Measurements from ENCODE around the gene RDX. TPM values are rescaled to one million over a fixed set of nuclear protein-coding genes. Genes with fewer than 3 reads are reported as not detected.
"Not testable (repeated sequence)": the region's sequence is repeated elsewhere in the genome, so short reads cannot be mapped to it uniquely, and the experiment has no call there.

The RDX gene
- total RNA-seq, 2 experiments from 2014 or later, result 47.9 to 56.2 TPM

- Mint-ChIP-seq H3K4me3 (no peak overlapping the region), H3K4me1 (ENCODE audit: low read depth) (peaks cover 45% of the 10 kb centered on the region), H3K27ac (no peak overlapping the region), H3K27me3 (no peaks in the 10 kb centered on the region), H3K36me3 (peaks cover 12% of the 10 kb centered on the region), H3K9me3 (no peaks in the 10 kb centered on the region)
- DNase-seq, result no peak
- intact Hi-C loops (cut with micrococcal nuclease), result no loop called here
- ChIA-PET POLR2A (interaction anchor here (0.6 to 0.7 kb wide), 2 partner anchors 9 to 44 kb away, joined by 3 to 4 read pairs; no protein-coding TSS in a partner anchor), CTCF (no interaction called here)
Observed at GRCh38 chr11:110290591-110291334, 5.7 kb downstream of the RDX start.

DNA sequence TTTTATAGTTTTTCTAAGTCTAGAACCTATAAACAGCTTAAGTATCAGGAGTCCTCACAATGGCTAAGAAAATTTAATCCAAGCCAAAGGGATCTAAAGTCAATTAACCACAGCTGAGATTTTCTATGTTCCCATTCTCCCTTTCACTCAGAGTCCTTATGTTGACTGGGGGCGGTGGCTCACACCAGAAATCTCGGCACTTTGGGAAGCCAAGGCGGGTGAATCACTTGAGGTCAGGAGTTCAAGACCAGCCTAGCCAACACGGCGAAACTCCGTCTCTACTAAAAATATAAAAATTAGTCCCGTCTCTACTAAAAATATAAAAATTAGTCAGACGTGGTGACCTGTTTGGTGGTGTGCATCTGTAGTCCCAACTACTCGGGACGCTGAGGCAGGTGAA, 6.9 kb downstream of the RDX start:
- POLR2A ChIA-PET, result interaction anchor here (0.6 kb wide), 1 partner anchor 74 kb away, joined by 3 read pairs; no protein-coding TSS in a partner anchor
- no peak overlapping the region for H3K27ac Mint-ChIP-seq
- intact Hi-C loops (cut with micrococcal nuclease), result no loop called here
- DNase-seq, result no peak
- no peaks in the 10 kb centered on the region for H3K27me3 Mint-ChIP-seq
- peaks cover 10% of the 10 kb centered on the region for H3K36me3 Mint-ChIP-seq
- CTCF ChIA-PET, result interaction anchor here (0.9 kb wide), 1 partner anchor 79 kb away, joined by 3 read pairs; no protein-coding TSS in a partner anchor
- H3K9me3 Mint-ChIP-seq, result no peaks in the 10 kb centered on the region
- H3K4me3 Mint-ChIP-seq, result no peak overlapping the region
- peaks cover 36% of the 10 kb centered on the region for H3K4me1 Mint-ChIP-seq (ENCODE audit: low read depth)

- Mint-ChIP-seq H3K4me3 (no peak overlapping the region), H3K9me3 (no peaks in the 10 kb centered on the region), H3K36me3 (peaks cover 7% of the 10 kb centered on the region), H3K27ac (no peak overlapping the region), H3K4me1 (ENCODE audit: low read depth) (peaks cover 24% of the 10 kb centered on the region), H3K27me3 (no peaks in the 10 kb centered on the region)
- ChIA-PET POLR2A (no interaction called here), CTCF (no interaction called here)
- DNase-seq, result no peak
- intact Hi-C loops (cut with micrococcal nuclease), result no loop called here
Observed at GRCh38 chr11:110287537-110287936, 8.9 kb downstream of the RDX start.

GRCh38 chr11:110286298-110287040, 9.9 kb downstream of the RDX start:
- Mint-ChIP-seq H3K27ac (no peak overlapping the region), H3K4me3 (no peak overlapping the region)

DNA sequence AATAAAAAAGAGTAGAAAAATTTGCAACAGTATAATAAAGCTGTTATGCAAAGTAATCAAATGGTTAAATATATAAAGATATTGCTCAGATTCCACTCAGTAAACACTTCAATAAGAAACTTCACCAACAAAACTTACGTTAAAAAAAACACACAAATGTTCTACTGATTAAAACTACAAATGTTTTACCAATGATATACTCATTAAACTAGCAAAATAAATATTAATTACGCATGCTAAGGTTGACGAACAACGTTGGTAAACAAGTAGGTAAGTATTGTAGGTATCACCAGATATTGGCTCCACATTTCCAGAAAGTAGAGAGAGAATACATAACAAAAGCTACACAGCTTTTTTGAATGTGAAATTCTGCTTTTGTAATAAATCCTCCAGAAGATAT, 12.6 kb downstream of the RDX start:
- Mint-ChIP-seq H3K4me3 (no peak overlapping the region), H3K27me3 (no peaks in the 10 kb centered on the region), H3K4me1 (ENCODE audit: low read depth) (peaks cover 19% of the 10 kb centered on the region), H3K27ac (no peak overlapping the region), H3K9me3 (no peaks in the 10 kb centered on the region), H3K36me3 (peaks cover 5% of the 10 kb centered on the region)
- intact Hi-C loops (cut with micrococcal nuclease), result no loop called here
- ChIA-PET POLR2A (no interaction called here), CTCF (no interaction called here)
- no peak for DNase-seq

More at GRCh38 chr11:110286298-110287040, 9.9 kb downstream of the RDX start:
- intact Hi-C loops (cut with micrococcal nuclease), result no loop called here
- POLR2A ChIA-PET, result no interaction called here
- Mint-ChIP-seq H3K9me3 (no peaks in the 10 kb centered on the region), H3K27me3 (no peaks in the 10 kb centered on the region), H3K36me3 (peaks cover 5% of the 10 kb centered on the region), H3K4me1 (ENCODE audit: low read depth) (peaks cover 24% of the 10 kb centered on the region)
- DNase-seq, result no peak
- CTCF ChIA-PET, result no interaction called here

DNA sequence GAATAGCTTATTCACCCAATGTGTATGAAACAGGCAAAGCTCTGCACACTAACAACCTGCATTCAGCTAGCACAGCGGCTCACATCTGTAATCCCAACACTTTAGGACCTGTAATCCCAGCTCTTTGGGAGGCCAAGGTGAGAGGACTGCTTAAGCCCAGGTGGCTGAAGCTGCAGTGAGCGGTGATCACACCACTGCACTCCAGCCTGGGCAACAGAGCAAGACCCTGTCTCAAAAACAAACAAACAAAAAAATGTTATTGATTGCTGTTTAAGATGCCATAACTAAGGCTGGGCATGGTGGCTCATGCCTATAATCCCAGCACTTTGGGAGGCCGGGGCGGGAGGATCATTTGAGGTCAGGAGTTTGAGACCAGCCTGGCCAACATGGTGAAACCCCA, 15.8 kb downstream of the RDX start:
- POLR2A ChIA-PET; DNase-seq; H3K27ac Mint-ChIP-seq; H3K27me3 Mint-ChIP-seq; H3K4me3 Mint-ChIP-seq; H3K4me1 Mint-ChIP-seq (ENCODE audit: low read depth); H3K9me3 Mint-ChIP-seq; intact Hi-C loops (cut with micrococcal nuclease): not testable (repeated sequence)
- peaks cover 14% of the 10 kb centered on the region for H3K36me3 Mint-ChIP-seq
- CTCF ChIA-PET, result interaction anchor here (1.4 kb wide), 1 partner anchor 79 kb away, joined by 3 read pairs; no protein-coding TSS in a partner anchor

DNA sequence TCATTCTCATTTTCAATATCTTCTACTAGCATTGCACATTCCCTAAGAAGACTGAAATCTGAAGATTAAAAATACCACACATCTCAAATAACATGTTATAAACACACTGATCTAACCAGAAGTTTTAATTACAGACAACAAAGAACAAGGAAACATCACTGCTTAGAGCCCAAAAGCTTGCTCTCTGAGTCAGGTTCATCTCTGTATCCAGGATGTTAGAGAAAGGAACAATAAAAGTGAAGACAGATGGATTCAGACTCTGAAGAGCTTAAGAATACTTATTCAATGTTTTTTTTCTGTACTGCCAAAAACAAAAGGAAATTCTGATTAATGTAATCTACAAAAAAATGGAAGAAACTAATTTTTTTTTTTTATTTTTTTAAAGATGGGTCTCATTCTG, 16.5 kb downstream of the RDX start:
- POLR2A ChIA-PET, result interaction anchor here (1.0 kb wide), 1 partner anchor 11 kb away, joined by 4 read pairs; no protein-coding TSS in a partner anchor
- Mint-ChIP-seq H3K4me1 (ENCODE audit: low read depth) (peaks cover 2% of the 10 kb centered on the region), H3K4me3 (no peak overlapping the region), H3K27me3 (no peaks in the 10 kb centered on the region), H3K36me3 (peaks cover 16% of the 10 kb centered on the region), H3K9me3 (no peaks in the 10 kb centered on the region), H3K27ac (no peak overlapping the region)
- no peak for DNase-seq
- CTCF ChIA-PET, result interaction anchor here (0.6 to 0.7 kb wide), 3 partner anchors 32 to 1631 kb away, joined by 3 read pairs; no protein-coding TSS in a partner anchor
- intact Hi-C loops (cut with micrococcal nuclease), result no loop called here

DNA sequence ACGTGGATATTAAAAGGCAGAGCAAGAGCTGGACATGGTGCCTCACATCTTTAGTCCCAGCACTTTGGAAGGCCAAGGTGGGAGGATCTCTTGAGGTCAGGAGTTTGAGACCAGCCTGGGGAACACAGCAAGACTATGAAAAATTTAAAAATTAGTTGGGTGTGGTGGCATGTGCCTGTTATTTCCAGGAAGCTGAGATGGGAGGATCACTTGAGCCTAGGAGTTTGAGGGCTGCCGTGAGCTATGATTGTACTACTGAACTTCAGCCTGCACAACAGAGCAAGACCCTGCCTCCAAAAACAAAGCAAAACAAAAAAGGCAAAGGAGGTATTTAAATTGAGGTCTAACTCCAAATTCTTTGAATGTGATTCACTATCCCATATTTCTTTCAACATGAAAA, 23.5 kb downstream of the RDX start:
- no peak overlapping the region for H3K27ac Mint-ChIP-seq
- ChIA-PET CTCF (interaction anchor here (0.7 to 1.3 kb wide), 3 partner anchors 14 to 67 kb away, joined by 3 read pairs; no protein-coding TSS in a partner anchor), POLR2A (no interaction called here)
- H3K36me3 Mint-ChIP-seq, result peaks cover 32% of the 10 kb centered on the region
- H3K27me3 Mint-ChIP-seq, result no peaks in the 10 kb centered on the region
- H3K4me1 Mint-ChIP-seq (ENCODE audit: low read depth), result no peaks in the 10 kb centered on the region
- no peak for DNase-seq
- H3K4me3 Mint-ChIP-seq, result no peak overlapping the region
- intact Hi-C loops (cut with micrococcal nuclease), result no loop called here
- no peaks in the 10 kb centered on the region for H3K9me3 Mint-ChIP-seq

- POLR2A ChIA-PET, result no interaction called here
- Mint-ChIP-seq H3K27ac (no peak overlapping the region), H3K4me3 (no peak overlapping the region), H3K36me3 (peaks cover 23% of the 10 kb centered on the region), H3K4me1 (ENCODE audit: low read depth) (no peaks in the 10 kb centered on the region), H3K9me3 (no peaks in the 10 kb centered on the region), H3K27me3 (no peaks in the 10 kb centered on the region)
- intact Hi-C loops (cut with micrococcal nuclease), result no loop called here
- CTCF ChIA-PET, result interaction anchor here (0.7 kb wide), 1 partner anchor 112 kb away, joined by 3 read pairs; no protein-coding TSS in a partner anchor
- DNase-seq, result no peak
Observed at GRCh38 chr11:110269996-110270395, 26.4 kb downstream of the RDX start.

GRCh38 chr11:110268441-110268840, 28.0 kb downstream of the RDX start:
- H3K9me3 Mint-ChIP-seq, result no peaks in the 10 kb centered on the region
- DNase-seq, result no peak
- CTCF ChIA-PET, result no interaction called here
- no peaks in the 10 kb centered on the region for H3K27me3 Mint-ChIP-seq
- POLR2A ChIA-PET, result interaction anchor here (1.0 kb wide), 1 partner anchor 11 kb away, joined by 4 read pairs; no protein-coding TSS in a partner anchor
- intact Hi-C loops (cut with micrococcal nuclease), result no loop called here
- H3K4me1 Mint-ChIP-seq (ENCODE audit: low read depth), result no peaks in the 10 kb centered on the region
- no peak overlapping the region for H3K27ac Mint-ChIP-seq
- no peak overlapping the region for H3K4me3 Mint-ChIP-seq
- H3K36me3 Mint-ChIP-seq, result peaks cover 29% of the 10 kb centered on the region

GRCh38 chr11:110262072-110262403, 34.4 kb downstream of the RDX start:
- no peak overlapping the region for H3K4me3 Mint-ChIP-seq

GRCh38 chr11:110261195-110262071, 35.0 kb downstream of the RDX start:
- Mint-ChIP-seq H3K27ac (no peak overlapping the region), H3K4me1 (ENCODE audit: low read depth) (peaks cover 7% of the 10 kb centered on the region), H3K4me3 (no peak overlapping the region), H3K36me3 (peaks cover 31% of the 10 kb centered on the region), H3K9me3 (no peaks in the 10 kb centered on the region), H3K27me3 (no peaks in the 10 kb centered on the region)
- ChIA-PET POLR2A (no interaction called here), CTCF (no interaction called here)
- no peak for DNase-seq
- intact Hi-C loops (cut with micrococcal nuclease), result no loop called here

More at GRCh38 chr11:110262072-110262403, 34.4 kb downstream of the RDX start:
- CTCF ChIA-PET, result no interaction called here
- Mint-ChIP-seq H3K4me1 (ENCODE audit: low read depth) (peaks cover 7% of the 10 kb centered on the region), H3K36me3 (peaks cover 30% of the 10 kb centered on the region), H3K27ac (no peak overlapping the region), H3K27me3 (no peaks in the 10 kb centered on the region), H3K9me3 (no peaks in the 10 kb centered on the region)
- DNase-seq, result no peak
- POLR2A ChIA-PET, result no interaction called here
- intact Hi-C loops (cut with micrococcal nuclease), result no loop called here
